K562 (cell line): ENCODE measurements around the gene FAM187B. TPM values are rescaled to one million over a fixed set of nuclear protein-coding genes. Genes with fewer than 3 reads are reported as not detected.

Experiments used
- ATAC-seq: fragments of 200-7000 bp; cut with Tn5 transposase; 3 replicates; pipeline ENCODE4 v1.9.1; 2020; ENCODE audit warnings: moderate library complexity
- BruUV-seq: library from RNA; stranded (reverse); fragments of 400-500 nt; replicated peaks from 2 replicates; lab custom pipeline; 2021; lab: Mats Ljungman, UMichigan
- CTCF ChIA-PET: fragments of 300-600 bp; formaldehyde crosslinking; extraction: SDS; loops from one replicate; lab custom pipeline; 2021; ENCODE audit warnings: low intra/inter-chr PET ratio; lab: Yijun Ruan, JAX
- POLR2A ChIA-PET: fragments of 300-600, 350-650 bp; sonication (Branson Sonifier 250); formaldehyde crosslinking; extraction: SDS; loops from one replicate; lab custom pipeline; 2021; ENCODE audit warnings: antibody characterized with exemption, inconsistent platforms; lab: Yijun Ruan, JAX
- DNase-seq, 4 experiments: peaks; one replicate each; pipeline versions ENCODE4 v3.0.0 to v3.0.0-alpha.2; 2011 to 2018; ENCODE audit warnings: low spot score in 3 of 4, mixed read lengths in 3 of 4; ENCODE audit errors: extremely low read depth in 1 of 4
- FAIRE-seq: peaks from 2 replicates; lab custom pipeline; 2011; peaks lifted over from hg19 to GRCh38; lab: Jason Lieb, UNC
- H2AFZ ChIP-seq: 2 replicates; pipeline ENCODE4 v1.6.0; 2011; ENCODE audit warnings: low read depth, low read length, control low read depth, inconsistent platforms
- H3K27ac ChIP-seq: fragments of 200-600 bp; 3 replicates; pipeline ENCODE4 v1.8.0; 2011; ENCODE audit warnings: low read depth, mild to moderate bottlenecking, control low read depth, inconsistent platforms, low read length, moderate library complexity, mixed read lengths; ENCODE audit errors: extremely low read depth
- H3K27me3 ChIP-seq, 2 experiments: fragments of 300-600 bp in 1 of 2; 2 replicates in 1 of 2; 3 replicates in 1 of 2; pipeline versions ENCODE4 v1.6.0 to v1.8.0; 2011; ENCODE audit warnings: inconsistent platforms in 2 of 2, low read length in 2 of 2, mild to moderate bottlenecking in 1 of 2, mixed read lengths in 1 of 2, moderate library complexity in 1 of 2; ENCODE audit not compliant: control insufficient read depth in 2 of 2, insufficient read depth in 2 of 2
- H3K36me3 ChIP-seq: fragments of 300-600 bp; 3 replicates; pipeline ENCODE4 v1.8.0; 2011; ENCODE audit warnings: mild to moderate bottlenecking, low read length, inconsistent platforms; ENCODE audit not compliant: control insufficient read depth, insufficient read depth
- H3K4me1 ChIP-seq, 2 experiments: fragments of 200-600 bp in 1 of 2; replicated peaks in 1 of 2; 2 replicates in 1 of 2; 3 replicates in 1 of 2; pipeline versions ENCODE4 v1.5.1 to v1.8.0; 2011; ENCODE audit warnings: inconsistent platforms in 2 of 2, low read length in 2 of 2, mild to moderate bottlenecking in 1 of 2, mixed read lengths in 1 of 2, moderate library complexity in 1 of 2; ENCODE audit not compliant: control insufficient read depth in 2 of 2, insufficient read depth in 2 of 2
- H3K4me2 ChIP-seq: 2 replicates; pipeline ENCODE4 v1.6.1; 2011; ENCODE audit warnings: low read length, control low read depth, inconsistent platforms, mixed read lengths; ENCODE audit not compliant: insufficient read depth
- H3K4me3 ChIP-seq: fragments of 200-600 bp; sonication (generic), shearing (Covaris generic); 2 replicates; pipeline ENCODE4 v1.5.1; 2016; ENCODE audit warnings: control low read depth, inconsistent platforms
- H3K79me2 ChIP-seq: fragments of 200-600 bp; 3 replicates; pipeline ENCODE4 v1.8.0; 2011; ENCODE audit warnings: low read length, inconsistent platforms; ENCODE audit not compliant: control insufficient read depth, insufficient read depth
- H3K9ac ChIP-seq, 2 experiments: 2 replicates each; pipeline versions ENCODE4 v1.6.0 to v1.6.1; 2011; ENCODE audit warnings: low read depth in 2 of 2, low read length in 2 of 2, control low read depth in 1 of 2, inconsistent platforms in 1 of 2, mild to moderate bottlenecking in 1 of 2, mixed read lengths in 1 of 2; ENCODE audit not compliant: insufficient read depth in 1 of 2
- H3K9me1 ChIP-seq: one replicate; pipeline ENCODE4 v1.6.0; 2011; ENCODE audit warnings: inconsistent platforms, mild to moderate bottlenecking, low read length, moderate library complexity; ENCODE audit not compliant: control insufficient read depth, insufficient read depth
- H3K9me3 ChIP-seq: replicated peaks from 2 replicates; pipeline ENCODE4 v1.5.1; 2011; ENCODE audit warnings: low read depth, low read length, inconsistent platforms; ENCODE audit not compliant: control insufficient read depth, insufficient read depth
- H4K20me1 ChIP-seq: replicated peaks from 2 replicates; pipeline ENCODE4 v1.6.1; 2011; ENCODE audit warnings: low read length, inconsistent platforms, mixed read lengths; ENCODE audit not compliant: control insufficient read depth, insufficient read depth
- L3MBTL2 ChIP-seq: fragments of 450-650 bp; IDR thresholded peaks from 2 replicates; pipeline ENCODE4 v1.6.1; 2016; ENCODE audit warnings: mild to moderate bottlenecking, moderate library complexity
- MAFK ChIP-seq: IDR thresholded peaks from 2 replicates; pipeline ENCODE4 v1.6.1; 2011; ENCODE audit warnings: low read length, improper control_type of control experiment
- MEIS2 ChIP-seq: fragments of 450-650 bp; IDR thresholded peaks from 2 replicates; pipeline ENCODE4 v1.6.1; 2014; ENCODE audit warnings: mild to moderate bottlenecking; ENCODE audit not compliant: partially characterized antibody
- ZNF766 ChIP-seq: fragments of 200-800 bp; sonication (Bioruptor generic); conservative IDR thresholded peaks from 2 replicates; pipeline ENCODE4 v1.6.1; 2016; ENCODE audit warnings: missing genetic modification characterization, missing compliant biosample characterization
- WGBS: fragments of 100-300 bp; shearing (Covaris generic); methylation state at CpG from one replicate; pipeline ENCODE4 v1.1.6; 2016; ENCODE audit warnings: low coverage, mixed read lengths; ENCODE audit not compliant: insufficient coverage; ENCODE audit errors: missing lambda C conversion rate; 5-methylcytosine and 5-hydroxymethylcytosine counted together
- in situ Hi-C: fragments of 300-500 bp; cut with MboI; formaldehyde crosslinking; loops from 4 replicates; pipeline ENCODE4 v1.15.0; 2018; ENCODE audit warnings: inconsistent platforms, mixed read lengths
- intact Hi-C: fragments of 100-400 bp; cut with micrococcal nuclease; formaldehyde crosslinking; loops from 2 replicates; pipeline ENCODE4 v1.14.2; 2022
- polyA plus RNA-seq, 8 experiments: library from polyadenylated mRNA; depleted of rRNA in 4 of 8; stranded (reverse) in 5 of 8; unstranded in 3 of 8; fragments of >200 nt; fragmentation: Nextera tagmentation in 2 of 8; fragmentation: Illumina TruSeq in 1 of 8; extraction: Ambion mirVana in 2 of 8; extraction: Trizol in 1 of 8; gene quantifications; 2 replicates each; pipeline versions ENCODE4 v1.2.1 to v1.2.3, GENCODE V29; 2011 to 2014; ENCODE audit warnings: inconsistent platforms in 1 of 8, missing spikeins in 1 of 8
- total RNA-seq, 7 experiments: library from RNA; depleted of rRNA in 6 of 7; stranded (reverse); fragments of >200 nt in 6 of 7; fragmentation: Illumina TruSeq in 2 of 7; extraction: Trizol in 2 of 7; gene quantifications; 2 replicates each; pipeline versions ENCODE4 v1.2.1 to v1.2.3, GENCODE V29; 2011 to 2021; ENCODE audit warnings: low replicate concordance in 1 of 7
- TF ChIP-seq, protein P1 (sequence below): fragments of 450-650 bp; IDR thresholded peaks from 2 replicates; pipeline ENCODE4 v1.6.1; 2016; ENCODE audit warnings: mild to moderate bottlenecking, moderate library complexity
- TF ChIP-seq, protein P2 (sequence below): sonication (generic); formaldehyde crosslinking; IDR thresholded peaks from 2 replicates; pipeline ENCODE4 v1.9.0; 2022; ENCODE audit warnings: mild to moderate bottlenecking, missing genetic modification reagents
- TF ChIP-seq, protein P3 (sequence below): fragments of 450-650 bp; IDR thresholded peaks from 2 replicates; pipeline ENCODE4 v1.6.1; 2016

FAM187B gene
- total and polyA plus RNA-seq, 9 of the 15 experiments (the other 6 are each of a cell fraction or from before 2014, with no cell fraction given), result 0.04 to 0.09 TPM; not detected in 7

DNA sequence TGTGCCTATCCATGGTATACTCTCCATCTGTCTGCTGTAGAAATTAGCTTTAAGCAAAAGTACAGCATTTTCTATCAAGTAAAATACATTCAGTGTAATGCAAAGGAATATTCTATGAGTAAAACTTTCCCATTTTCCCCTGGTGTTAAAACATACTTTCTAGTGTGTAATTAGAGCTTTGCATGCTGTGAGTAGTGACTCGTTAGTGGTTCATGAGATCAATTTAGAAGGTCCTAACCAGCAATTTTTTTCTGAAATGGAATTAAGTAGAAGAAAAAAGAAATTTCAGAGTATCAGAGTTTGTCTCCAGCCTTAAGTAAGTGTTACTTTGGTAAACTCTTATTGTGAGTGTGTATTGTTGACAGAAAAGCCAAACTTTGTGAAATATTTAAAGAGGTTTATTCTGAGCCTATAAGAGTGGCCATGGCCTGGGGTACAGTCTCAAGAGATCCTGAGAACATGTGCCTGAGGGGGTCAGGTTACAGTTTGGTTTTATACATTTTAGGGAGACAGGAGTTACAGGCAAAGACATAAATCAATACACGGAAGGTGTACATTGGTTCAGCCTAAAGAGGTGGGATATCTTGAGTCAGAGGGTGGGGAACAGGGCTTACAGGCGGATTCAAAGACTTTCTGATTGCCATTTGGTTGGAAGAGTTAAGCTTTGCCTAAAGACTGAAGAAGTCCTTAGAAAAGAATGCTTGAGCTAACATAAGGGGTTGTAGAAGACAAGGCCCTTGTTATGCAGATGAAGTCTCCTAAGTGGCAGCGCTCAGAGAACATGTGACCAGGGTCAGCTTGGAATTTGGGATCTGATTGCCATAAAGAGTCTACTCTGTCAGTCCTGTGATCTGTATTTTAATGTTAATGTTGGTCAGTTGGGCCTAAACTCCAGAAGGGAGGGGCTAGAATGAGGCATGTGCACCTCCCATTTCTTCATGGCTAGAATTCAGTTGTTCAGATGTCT is 25.5 kb downstream of the FAM187B start:
- FAIRE-seq (no peak), DNase-seq (peak in 1 of 4 experiments; percentile 45), ATAC-seq (peak; percentile 9)
- peak overlapping the region; percentile 8; the same call in 1 of the 3 replicates for H3K27ac ChIP-seq
- no TSS peak for BruUV-seq
- in situ Hi-C loops, result no loop called here
- no peak overlapping the region for H3K4me2 ChIP-seq
- peaks cover 25 to 39% of the 10 kb centered on the region in 2 experiments for H3K4me1 ChIP-seq
- no peak overlapping the region for H3K4me3 ChIP-seq
- ChIA-PET POLR2A (interaction anchor here (0.5 to 0.8 kb wide), 2 partner anchors 9 to 11 kb away, joined by 3 read pairs; no protein-coding TSS in a partner anchor), CTCF (no interaction called here)
- H3K27me3 ChIP-seq, result no peaks in the 10 kb centered on the region
- H3K79me2 ChIP-seq, result no peaks in the 10 kb centered on the region
- H3K9me3 ChIP-seq, result 0 out of 2 replicates have a peak, but pooled peaks cover 2% of the 10 kb centered on the region
- no peaks in the 10 kb centered on the region for H4K20me1 ChIP-seq
- H3K9ac ChIP-seq, result no peak overlapping the region
- no peaks in the 10 kb centered on the region for H3K36me3 ChIP-seq
- 45% methylated on average over 4 of the region's 4 CpGs for WGBS
- H2AFZ ChIP-seq, result peak overlapping the region; percentile 80
- intact Hi-C loops, result no loop called here
- no peaks in the 10 kb centered on the region for H3K9me1 ChIP-seq
- TF ChIP-seq, protein P1, sequence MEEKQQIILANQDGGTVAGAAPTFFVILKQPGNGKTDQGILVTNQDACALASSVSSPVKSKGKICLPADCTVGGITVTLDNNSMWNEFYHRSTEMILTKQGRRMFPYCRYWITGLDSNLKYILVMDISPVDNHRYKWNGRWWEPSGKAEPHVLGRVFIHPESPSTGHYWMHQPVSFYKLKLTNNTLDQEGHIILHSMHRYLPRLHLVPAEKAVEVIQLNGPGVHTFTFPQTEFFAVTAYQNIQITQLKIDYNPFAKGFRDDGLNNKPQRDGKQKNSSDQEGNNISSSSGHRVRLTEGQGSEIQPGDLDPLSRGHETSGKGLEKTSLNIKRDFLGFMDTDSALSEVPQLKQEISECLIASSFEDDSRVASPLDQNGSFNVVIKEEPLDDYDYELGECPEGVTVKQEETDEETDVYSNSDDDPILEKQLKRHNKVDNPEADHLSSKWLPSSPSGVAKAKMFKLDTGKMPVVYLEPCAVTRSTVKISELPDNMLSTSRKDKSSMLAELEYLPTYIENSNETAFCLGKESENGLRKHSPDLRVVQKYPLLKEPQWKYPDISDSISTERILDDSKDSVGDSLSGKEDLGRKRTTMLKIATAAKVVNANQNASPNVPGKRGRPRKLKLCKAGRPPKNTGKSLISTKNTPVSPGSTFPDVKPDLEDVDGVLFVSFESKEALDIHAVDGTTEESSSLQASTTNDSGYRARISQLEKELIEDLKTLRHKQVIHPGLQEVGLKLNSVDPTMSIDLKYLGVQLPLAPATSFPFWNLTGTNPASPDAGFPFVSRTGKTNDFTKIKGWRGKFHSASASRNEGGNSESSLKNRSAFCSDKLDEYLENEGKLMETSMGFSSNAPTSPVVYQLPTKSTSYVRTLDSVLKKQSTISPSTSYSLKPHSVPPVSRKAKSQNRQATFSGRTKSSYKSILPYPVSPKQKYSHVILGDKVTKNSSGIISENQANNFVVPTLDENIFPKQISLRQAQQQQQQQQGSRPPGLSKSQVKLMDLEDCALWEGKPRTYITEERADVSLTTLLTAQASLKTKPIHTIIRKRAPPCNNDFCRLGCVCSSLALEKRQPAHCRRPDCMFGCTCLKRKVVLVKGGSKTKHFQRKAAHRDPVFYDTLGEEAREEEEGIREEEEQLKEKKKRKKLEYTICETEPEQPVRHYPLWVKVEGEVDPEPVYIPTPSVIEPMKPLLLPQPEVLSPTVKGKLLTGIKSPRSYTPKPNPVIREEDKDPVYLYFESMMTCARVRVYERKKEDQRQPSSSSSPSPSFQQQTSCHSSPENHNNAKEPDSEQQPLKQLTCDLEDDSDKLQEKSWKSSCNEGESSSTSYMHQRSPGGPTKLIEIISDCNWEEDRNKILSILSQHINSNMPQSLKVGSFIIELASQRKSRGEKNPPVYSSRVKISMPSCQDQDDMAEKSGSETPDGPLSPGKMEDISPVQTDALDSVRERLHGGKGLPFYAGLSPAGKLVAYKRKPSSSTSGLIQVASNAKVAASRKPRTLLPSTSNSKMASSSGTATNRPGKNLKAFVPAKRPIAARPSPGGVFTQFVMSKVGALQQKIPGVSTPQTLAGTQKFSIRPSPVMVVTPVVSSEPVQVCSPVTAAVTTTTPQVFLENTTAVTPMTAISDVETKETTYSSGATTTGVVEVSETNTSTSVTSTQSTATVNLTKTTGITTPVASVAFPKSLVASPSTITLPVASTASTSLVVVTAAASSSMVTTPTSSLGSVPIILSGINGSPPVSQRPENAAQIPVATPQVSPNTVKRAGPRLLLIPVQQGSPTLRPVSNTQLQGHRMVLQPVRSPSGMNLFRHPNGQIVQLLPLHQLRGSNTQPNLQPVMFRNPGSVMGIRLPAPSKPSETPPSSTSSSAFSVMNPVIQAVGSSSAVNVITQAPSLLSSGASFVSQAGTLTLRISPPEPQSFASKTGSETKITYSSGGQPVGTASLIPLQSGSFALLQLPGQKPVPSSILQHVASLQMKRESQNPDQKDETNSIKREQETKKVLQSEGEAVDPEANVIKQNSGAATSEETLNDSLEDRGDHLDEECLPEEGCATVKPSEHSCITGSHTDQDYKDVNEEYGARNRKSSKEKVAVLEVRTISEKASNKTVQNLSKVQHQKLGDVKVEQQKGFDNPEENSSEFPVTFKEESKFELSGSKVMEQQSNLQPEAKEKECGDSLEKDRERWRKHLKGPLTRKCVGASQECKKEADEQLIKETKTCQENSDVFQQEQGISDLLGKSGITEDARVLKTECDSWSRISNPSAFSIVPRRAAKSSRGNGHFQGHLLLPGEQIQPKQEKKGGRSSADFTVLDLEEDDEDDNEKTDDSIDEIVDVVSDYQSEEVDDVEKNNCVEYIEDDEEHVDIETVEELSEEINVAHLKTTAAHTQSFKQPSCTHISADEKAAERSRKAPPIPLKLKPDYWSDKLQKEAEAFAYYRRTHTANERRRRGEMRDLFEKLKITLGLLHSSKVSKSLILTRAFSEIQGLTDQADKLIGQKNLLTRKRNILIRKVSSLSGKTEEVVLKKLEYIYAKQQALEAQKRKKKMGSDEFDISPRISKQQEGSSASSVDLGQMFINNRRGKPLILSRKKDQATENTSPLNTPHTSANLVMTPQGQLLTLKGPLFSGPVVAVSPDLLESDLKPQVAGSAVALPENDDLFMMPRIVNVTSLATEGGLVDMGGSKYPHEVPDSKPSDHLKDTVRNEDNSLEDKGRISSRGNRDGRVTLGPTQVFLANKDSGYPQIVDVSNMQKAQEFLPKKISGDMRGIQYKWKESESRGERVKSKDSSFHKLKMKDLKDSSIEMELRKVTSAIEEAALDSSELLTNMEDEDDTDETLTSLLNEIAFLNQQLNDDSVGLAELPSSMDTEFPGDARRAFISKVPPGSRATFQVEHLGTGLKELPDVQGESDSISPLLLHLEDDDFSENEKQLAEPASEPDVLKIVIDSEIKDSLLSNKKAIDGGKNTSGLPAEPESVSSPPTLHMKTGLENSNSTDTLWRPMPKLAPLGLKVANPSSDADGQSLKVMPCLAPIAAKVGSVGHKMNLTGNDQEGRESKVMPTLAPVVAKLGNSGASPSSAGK, result peak; percentile 57
- TF ChIP-seq MAFK (no peak), ZNF766 (CRISPR knock-in tag) (0 out of 2 replicates have a peak, but pooled peaks have one; percentile 60), MEIS2 (peak; percentile 84), L3MBTL2 (0 out of 2 replicates have a peak, but pooled peaks have one; percentile 40)
- TF ChIP-seq, protein P2, sequence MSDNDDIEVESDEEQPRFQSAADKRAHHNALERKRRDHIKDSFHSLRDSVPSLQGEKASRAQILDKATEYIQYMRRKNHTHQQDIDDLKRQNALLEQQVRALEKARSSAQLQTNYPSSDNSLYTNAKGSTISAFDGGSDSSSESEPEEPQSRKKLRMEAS, result no peak
- TF ChIP-seq, protein P3, sequence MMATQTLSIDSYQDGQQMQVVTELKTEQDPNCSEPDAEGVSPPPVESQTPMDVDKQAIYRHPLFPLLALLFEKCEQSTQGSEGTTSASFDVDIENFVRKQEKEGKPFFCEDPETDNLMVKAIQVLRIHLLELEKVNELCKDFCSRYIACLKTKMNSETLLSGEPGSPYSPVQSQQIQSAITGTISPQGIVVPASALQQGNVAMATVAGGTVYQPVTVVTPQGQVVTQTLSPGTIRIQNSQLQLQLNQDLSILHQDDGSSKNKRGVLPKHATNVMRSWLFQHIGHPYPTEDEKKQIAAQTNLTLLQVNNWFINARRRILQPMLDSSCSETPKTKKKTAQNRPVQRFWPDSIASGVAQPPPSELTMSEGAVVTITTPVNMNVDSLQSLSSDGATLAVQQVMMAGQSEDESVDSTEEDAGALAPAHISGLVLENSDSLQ, result peak; percentile 91
